ENCODE results near the gene ATP10D. TPM values are rescaled to one million over a fixed set of nuclear protein-coding genes. Genes with fewer than 3 reads are reported as not detected.
"Not testable (repeated sequence)": the region's sequence is repeated elsewhere in the genome, so short reads cannot be mapped to it uniquely, and the experiment has no call there.

ATP10D gene
- total and polyA plus RNA-seq, 4 donors: 9.3 to 57.4 (median 41.3) TPM

- H3K27me3 ChIP-seq (ENCODE audit: control insufficient read depth in 1 of 2, insufficient read depth in 2 of 2, low read length in 1 of 2); DNase-seq; ATAC-seq (ENCODE audit: low FRiP score); H3K4me1 ChIP-seq (ENCODE audit: control insufficient read depth in 1 of 2, insufficient read depth in 2 of 2, low read length in 2 of 2); H3K9me3 ChIP-seq (ENCODE audit: control insufficient read depth, low read length); H3K36me3 ChIP-seq (ENCODE audit: control insufficient read depth in 1 of 2, insufficient read depth in 2 of 2, low read length in 1 of 2); H3K27ac ChIP-seq (ENCODE audit: low read depth in 1 of 2, low read length in 2 of 2); H3K4me3 ChIP-seq (ENCODE audit: low read length in 2 of 2); intact Hi-C loops (cut with DNase I): not testable (repeated sequence)
- WGBS, 2 donors: 91 to 97% methylated on average over 7 of the region's 7 CpGs
Observed at GRCh38 chr4:47550357-47550756, 65.3 kb downstream of the ATP10D start.

DNA sequence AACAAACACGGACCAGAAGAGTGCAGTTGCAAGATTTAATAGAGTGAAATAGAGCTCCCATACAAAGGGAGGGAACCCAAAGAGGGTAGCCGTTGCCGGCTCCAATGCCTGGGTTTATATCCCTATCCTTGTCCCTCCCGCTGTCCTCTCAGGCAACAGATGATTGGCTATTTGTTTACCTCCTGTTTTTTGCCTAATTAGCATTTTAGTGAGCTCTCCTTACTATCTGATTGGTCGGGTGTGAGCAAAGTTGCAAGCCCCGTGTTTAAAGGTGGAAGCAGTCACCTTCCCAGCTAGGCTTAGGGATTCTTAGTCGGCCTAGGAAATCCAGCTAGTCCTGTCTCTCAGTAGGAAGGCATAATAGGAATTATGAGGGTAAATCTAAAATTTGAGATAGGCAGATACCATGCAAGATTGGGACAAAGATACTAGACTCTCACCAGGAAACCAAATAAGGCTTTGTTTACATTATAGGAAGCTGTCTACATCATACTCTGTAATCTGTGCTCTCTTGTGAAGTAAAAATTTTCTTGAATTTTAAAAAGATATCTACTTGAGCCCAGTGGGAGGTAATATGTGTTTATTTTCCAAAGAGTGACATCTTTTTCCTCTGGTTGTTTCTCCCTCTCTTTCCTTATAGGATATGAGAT lies 65.9 kb downstream of the ATP10D start:
- WGBS, 2 donors: 94 to 95% methylated on average over 7 of the region's 7 CpGs

DNA sequence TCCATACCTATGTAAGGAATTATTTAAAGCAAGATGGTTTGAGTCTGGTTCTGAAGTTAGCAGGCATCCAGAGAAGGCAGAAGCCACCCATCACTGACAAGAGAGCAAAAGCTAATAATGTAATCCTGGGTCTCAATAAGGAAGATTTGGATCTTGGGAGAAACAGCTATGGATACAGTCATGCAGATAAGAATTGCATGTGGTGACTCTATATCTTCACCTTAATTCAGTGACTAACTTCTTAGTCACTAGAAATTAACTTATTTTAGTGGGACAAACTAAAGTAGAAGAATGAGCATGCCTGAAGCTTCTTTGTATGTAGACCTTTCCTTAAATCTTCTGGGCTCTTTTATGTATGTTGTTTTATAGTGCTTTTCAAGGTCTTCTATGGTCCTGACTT lies 66.6 kb downstream of the ATP10D start:
- no peak overlapping the region for H3K27ac ChIP-seq (ENCODE audit: low read depth in 1 of 2, low read length in 2 of 2)
- H3K27me3 ChIP-seq (ENCODE audit: control insufficient read depth in 1 of 2, insufficient read depth in 2 of 2, low read length in 1 of 2): no peaks in the 10 kb centered on the region
- intact Hi-C loops (cut with DNase I): no loop called here
- no peaks in the 10 kb centered on the region for H3K9me3 ChIP-seq (ENCODE audit: control insufficient read depth, low read length)
- peaks cover 3 to 4% of the 10 kb centered on the region in 2 donors for H3K36me3 ChIP-seq (ENCODE audit: control insufficient read depth in 1 of 2, insufficient read depth in 2 of 2, low read length in 1 of 2)
- DNase-seq: no peak
- H3K4me3 ChIP-seq (ENCODE audit: low read length in 2 of 2): no peak overlapping the region
- no peak for ATAC-seq (ENCODE audit: low FRiP score)
- H3K4me1 ChIP-seq (ENCODE audit: control insufficient read depth in 1 of 2, insufficient read depth in 2 of 2, low read length in 2 of 2): no peaks in the 10 kb centered on the region

More for the DNA sequence above, 65.9 kb downstream of the ATP10D start:
- no peak overlapping the region for H3K27ac ChIP-seq (ENCODE audit: low read depth in 1 of 2, low read length in 2 of 2)
- peaks cover 5 to 8% of the 10 kb centered on the region in 2 donors for H3K36me3 ChIP-seq (ENCODE audit: control insufficient read depth in 1 of 2, insufficient read depth in 2 of 2, low read length in 1 of 2)
- DNase-seq (no peak), ATAC-seq (ENCODE audit: low FRiP score) (no peak)
- H3K27me3 ChIP-seq (ENCODE audit: control insufficient read depth in 1 of 2, insufficient read depth in 2 of 2, low read length in 1 of 2): no peaks in the 10 kb centered on the region
- intact Hi-C loops (cut with DNase I): no loop called here
- no peaks in the 10 kb centered on the region for H3K4me1 ChIP-seq (ENCODE audit: control insufficient read depth in 1 of 2, insufficient read depth in 2 of 2, low read length in 2 of 2)
- no peaks in the 10 kb centered on the region for H3K9me3 ChIP-seq (ENCODE audit: control insufficient read depth, low read length)
- no peak overlapping the region for H3K4me3 ChIP-seq (ENCODE audit: low read length in 2 of 2)

DNA sequence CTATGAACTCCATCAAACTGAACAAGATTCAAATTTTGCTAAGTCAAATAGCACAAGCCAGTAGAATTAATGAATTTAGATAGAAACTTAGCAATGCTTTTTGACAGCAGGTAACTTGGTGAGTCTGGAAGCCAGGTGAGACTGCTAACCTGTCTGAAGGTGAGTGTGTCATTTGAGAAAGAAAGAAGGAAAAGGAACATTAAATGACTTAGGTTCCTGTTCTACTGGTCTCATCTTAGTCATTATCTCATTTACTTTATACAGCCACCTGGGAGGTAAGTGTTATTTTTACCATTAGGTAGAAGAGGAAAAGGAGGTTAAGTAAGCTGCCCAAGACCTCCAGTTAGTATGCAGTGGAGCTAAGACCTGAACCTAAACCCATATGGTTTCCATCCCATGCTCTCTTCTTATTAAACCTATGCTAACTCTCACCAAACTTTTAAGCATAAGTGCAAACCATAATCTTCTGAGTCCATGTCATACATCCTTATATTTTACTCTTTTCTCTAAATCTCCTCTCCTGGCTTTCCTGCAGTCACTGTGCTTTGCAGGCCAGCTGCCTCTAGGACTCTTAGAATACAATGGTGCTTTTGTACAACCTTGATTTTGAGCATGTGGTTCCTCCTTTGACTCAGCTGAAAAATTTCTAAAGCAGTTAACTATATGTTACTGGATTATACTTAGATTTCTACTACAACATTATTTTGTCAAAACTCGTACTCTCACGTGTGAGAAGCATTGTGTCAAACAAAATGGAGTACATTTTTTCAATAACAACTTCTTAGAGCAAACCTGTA lies 68.5 kb downstream of the ATP10D start:
- Histone ChIP-seq H3K27me3 (ENCODE audit: control insufficient read depth in 1 of 2, insufficient read depth in 2 of 2, low read length in 1 of 2) (no peaks in the 10 kb centered on the region), H3K4me3 (ENCODE audit: low read length in 2 of 2) (no peak overlapping the region), H3K27ac (ENCODE audit: low read depth in 1 of 2, low read length in 2 of 2) (no peak overlapping the region), H3K36me3 (ENCODE audit: control insufficient read depth in 1 of 2, insufficient read depth in 2 of 2, low read length in 1 of 2) (peaks cover 2 to 9% of the 10 kb centered on the region in 2 donors), H3K4me1 (ENCODE audit: control insufficient read depth in 1 of 2, insufficient read depth in 2 of 2, low read length in 2 of 2) (no peaks in the 10 kb centered on the region), H3K9me3 (ENCODE audit: control insufficient read depth, low read length) (no peaks in the 10 kb centered on the region)
- WGBS, 2 donors: 87 to 92% methylated on average over 2 of the region's 2 CpGs
- intact Hi-C loops (cut with DNase I): no loop called here
- no peak for ATAC-seq (ENCODE audit: low FRiP score)
- DNase-seq: no peak

DNA sequence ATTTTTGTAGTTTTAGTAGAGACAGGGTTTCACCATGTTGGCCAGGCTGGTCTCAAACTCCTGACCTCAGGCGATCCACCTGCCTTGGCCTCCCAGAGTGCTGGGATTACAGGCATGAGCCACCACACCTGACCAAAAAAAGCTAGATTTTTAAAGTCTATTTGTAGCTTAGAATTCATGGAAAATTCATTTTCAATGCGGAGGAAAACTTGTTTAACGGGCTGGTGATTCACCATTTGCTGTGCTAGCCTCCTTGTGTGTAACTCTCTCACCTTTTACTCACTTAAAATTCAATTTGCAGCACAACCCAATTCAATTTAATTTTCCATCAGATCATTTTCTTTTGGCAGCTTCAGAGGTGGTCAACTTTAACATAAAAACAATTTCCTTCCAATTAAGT lies 70.8 kb downstream of the ATP10D start:
- 82 to 96% methylated on average over 3 of the region's 3 CpGs for WGBS, 2 donors
- H3K4me1 ChIP-seq (ENCODE audit: control insufficient read depth in 1 of 2, insufficient read depth in 2 of 2, low read length in 2 of 2); H3K27ac ChIP-seq (ENCODE audit: low read depth in 1 of 2, low read length in 2 of 2); intact Hi-C loops (cut with DNase I); H3K4me3 ChIP-seq (ENCODE audit: low read length in 2 of 2); DNase-seq; ATAC-seq (ENCODE audit: low FRiP score); H3K27me3 ChIP-seq (ENCODE audit: control insufficient read depth in 1 of 2, insufficient read depth in 2 of 2, low read length in 1 of 2); H3K9me3 ChIP-seq (ENCODE audit: control insufficient read depth, low read length): not testable (repeated sequence)
- H3K36me3 ChIP-seq (ENCODE audit: control insufficient read depth in 1 of 2, insufficient read depth in 2 of 2, low read length in 1 of 2): peaks cover 2 to 11% of the 10 kb centered on the region in 2 donors

DNA sequence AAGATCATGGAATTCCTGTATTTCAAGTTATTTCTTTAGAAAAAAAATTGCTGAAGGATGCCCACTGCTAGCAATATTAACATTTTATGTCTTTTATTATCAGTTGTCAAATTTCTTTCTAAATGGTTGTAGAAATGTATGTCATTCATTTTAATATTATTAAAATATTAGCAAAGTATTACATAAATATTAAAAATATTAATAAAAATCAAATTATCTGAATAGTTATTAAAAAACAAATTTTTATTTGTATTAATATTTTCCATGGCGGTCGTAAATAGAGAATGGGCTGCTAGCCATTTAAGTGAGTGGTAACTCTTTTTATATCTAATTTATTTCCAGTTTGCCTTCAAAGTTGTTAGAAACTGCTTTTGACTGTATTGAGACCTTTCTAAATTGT lies 72.2 kb downstream of the ATP10D start:
- Histone ChIP-seq H3K36me3 (ENCODE audit: control insufficient read depth in 1 of 2, insufficient read depth in 2 of 2, low read length in 1 of 2) (peaks cover 2 to 11% of the 10 kb centered on the region in 2 donors), H3K9me3 (ENCODE audit: control insufficient read depth, low read length) (no peaks in the 10 kb centered on the region), H3K4me1 (ENCODE audit: control insufficient read depth in 1 of 2, insufficient read depth in 2 of 2, low read length in 2 of 2) (no peaks in the 10 kb centered on the region), H3K4me3 (ENCODE audit: low read length in 2 of 2) (no peak overlapping the region), H3K27me3 (ENCODE audit: control insufficient read depth in 1 of 2, insufficient read depth in 2 of 2, low read length in 1 of 2) (no peaks in the 10 kb centered on the region), H3K27ac (ENCODE audit: low read depth in 1 of 2, low read length in 2 of 2) (no peak overlapping the region)
- intact Hi-C loops (cut with DNase I): no loop called here
- WGBS, 2 donors: 98 to 99% methylated on average over 2 of the region's 2 CpGs
- DNase-seq: no peak
- ATAC-seq (ENCODE audit: low FRiP score): no peak

GRCh38 chr4:47560682-47561081 lies 75.6 kb downstream of the ATP10D start:
- no peak overlapping the region for H3K4me3 ChIP-seq (ENCODE audit: low read length in 2 of 2)
- intact Hi-C loops (cut with DNase I): loop anchor here (5.0 kb wide), 2 partner anchors 68 to 73 kb away; partner anchors contain the start of gene ATP10D (in 1 of the 2)
- H3K9me3 ChIP-seq (ENCODE audit: control insufficient read depth, low read length): no peaks in the 10 kb centered on the region
- no peak for ATAC-seq (ENCODE audit: low FRiP score)
- H3K36me3 ChIP-seq (ENCODE audit: control insufficient read depth in 1 of 2, insufficient read depth in 2 of 2, low read length in 1 of 2): peaks cover 0 to 12% of the 10 kb centered on the region in 2 donors
- no peak overlapping the region for H3K27ac ChIP-seq (ENCODE audit: low read depth in 1 of 2, low read length in 2 of 2)
- no peak for DNase-seq
- H3K4me1 ChIP-seq (ENCODE audit: control insufficient read depth in 1 of 2, insufficient read depth in 2 of 2, low read length in 2 of 2): no peaks in the 10 kb centered on the region
- H3K27me3 ChIP-seq (ENCODE audit: control insufficient read depth in 1 of 2, insufficient read depth in 2 of 2, low read length in 1 of 2): no peaks in the 10 kb centered on the region
- 90 to 93% methylated on average over 1 of the region's 1 CpG for WGBS, 2 donors

DNA sequence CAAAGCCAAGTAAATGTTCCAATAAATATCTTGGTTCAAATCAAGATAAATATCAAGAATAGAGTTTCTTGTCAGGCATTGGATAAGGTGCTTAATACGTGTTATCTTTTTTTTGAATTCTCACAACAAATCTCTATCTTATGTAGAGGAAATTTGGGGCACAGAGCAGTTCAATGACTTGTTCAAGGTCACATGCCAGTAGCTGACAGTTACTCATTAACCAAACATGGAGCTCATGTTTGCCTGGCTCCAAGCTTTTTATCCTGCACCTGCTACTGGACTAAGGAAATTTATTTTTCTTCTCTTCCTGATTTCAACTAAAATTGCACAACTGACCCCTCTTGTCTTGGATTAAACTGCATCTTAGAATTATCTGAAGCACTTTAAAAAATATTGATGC lies 76.3 kb downstream of the ATP10D start:
- Histone ChIP-seq H3K27ac (ENCODE audit: low read depth in 1 of 2, low read length in 2 of 2) (no peak overlapping the region), H3K9me3 (ENCODE audit: control insufficient read depth, low read length) (no peaks in the 10 kb centered on the region), H3K4me1 (ENCODE audit: control insufficient read depth in 1 of 2, insufficient read depth in 2 of 2, low read length in 2 of 2) (no peaks in the 10 kb centered on the region), H3K4me3 (ENCODE audit: low read length in 2 of 2) (no peak overlapping the region), H3K36me3 (ENCODE audit: control insufficient read depth in 1 of 2, insufficient read depth in 2 of 2, low read length in 1 of 2) (peaks cover 0 to 12% of the 10 kb centered on the region in 2 donors), H3K27me3 (ENCODE audit: control insufficient read depth in 1 of 2, insufficient read depth in 2 of 2, low read length in 1 of 2) (no peaks in the 10 kb centered on the region)
- no peak for ATAC-seq (ENCODE audit: low FRiP score)
- WGBS, 2 donors: 41 to 81% methylated on average over 1 of the region's 1 CpG
- intact Hi-C loops (cut with DNase I): loop anchor here (5.0 kb wide), 2 partner anchors 69 to 74 kb away; partner anchors contain the start of gene ATP10D (in 1 of the 2)
- DNase-seq: no peak
